Dendritic cell treated with granulocyte-macrophage colony-stimulating factor and Interleukin-4, amounts not matched to agents 40 ng/mL and 50 ng/mL, for 4 days (primary cell): ENCODE measurements around the gene ACTN1.

Source experiments
- H3K27ac Mint-ChIP-seq: one replicate; pipeline ENCODE4 v1.8.0; 2022; ENCODE audit warnings: mild to moderate bottlenecking, mixed read lengths
- H3K27me3 Mint-ChIP-seq: one replicate; pipeline ENCODE4 v1.8.0; 2022; ENCODE audit warnings: mild to moderate bottlenecking, mixed read lengths
- H3K36me3 Mint-ChIP-seq: one replicate; pipeline ENCODE4 v1.8.0; 2022; ENCODE audit warnings: low read depth, mixed read lengths
- H3K4me1 Mint-ChIP-seq: one replicate; pipeline ENCODE4 v1.8.0; 2022; ENCODE audit warnings: low read depth, mixed read lengths
- H3K4me3 Mint-ChIP-seq: one replicate; pipeline ENCODE4 v1.8.0; 2022; ENCODE audit warnings: mild to moderate bottlenecking, moderate library complexity, mixed read lengths
- H3K9me3 Mint-ChIP-seq: one replicate; pipeline ENCODE4 v1.8.0; 2022; ENCODE audit warnings: mixed read lengths
- intact Hi-C: fragments of 100-400 bp; cut with micrococcal nuclease; formaldehyde crosslinking; loops from one replicate; pipeline ENCODE4 v1.15.0; 2022

The ACTN1 gene

DNA sequence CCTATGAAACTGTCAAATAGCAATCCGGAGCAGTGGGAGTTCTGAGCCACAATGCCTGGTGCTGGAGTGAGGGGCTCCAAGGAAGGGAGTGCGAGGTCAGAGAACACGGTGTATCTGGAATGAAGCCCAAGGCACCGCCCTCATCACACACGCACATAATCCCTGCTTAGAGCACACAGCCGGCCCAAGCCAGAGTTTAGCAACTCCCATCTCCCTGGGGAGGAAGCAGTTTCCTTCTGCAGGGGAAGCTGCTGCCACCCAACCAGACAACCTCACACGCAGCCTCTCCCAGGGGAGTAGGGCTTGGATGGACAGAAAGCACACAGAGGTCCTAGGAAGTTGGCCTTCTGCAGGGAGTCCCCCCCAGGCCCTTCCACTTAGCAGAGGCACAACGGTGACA, 31.3 kb downstream of the ACTN1 start:
- Mint-ChIP-seq H3K27ac (peak overlapping the region; percentile 87), H3K4me3 (peak overlapping the region; percentile 9), H3K9me3 (no peaks in the 10 kb centered on the region), H3K27me3 (no peaks in the 10 kb centered on the region), H3K4me1 (peaks cover 97% of the 10 kb centered on the region), H3K36me3 (peaks cover 27% of the 10 kb centered on the region)
- intact Hi-C loops: no loop called here

DNA sequence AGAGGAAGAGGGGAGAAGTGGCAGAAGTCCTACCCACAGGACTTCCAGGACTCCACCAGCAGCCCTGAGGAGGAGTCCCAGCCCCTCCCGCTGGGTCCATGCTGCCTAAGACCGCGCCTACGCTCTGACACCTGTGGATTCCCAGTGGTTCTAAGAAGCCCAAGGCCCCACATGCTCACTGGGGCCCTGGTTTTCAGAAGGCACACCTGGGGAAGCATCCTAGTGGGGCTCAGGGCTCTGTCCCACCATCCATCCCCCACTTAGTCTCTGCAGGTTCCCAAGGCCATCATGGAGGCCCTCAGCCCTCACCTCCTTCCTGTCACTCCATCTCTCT, 32.6 kb downstream of the ACTN1 start:
- Mint-ChIP-seq H3K4me3 (no peak overlapping the region), H3K27me3 (no peaks in the 10 kb centered on the region), H3K4me1 (peaks cover 97% of the 10 kb centered on the region), H3K36me3 (peaks cover 18% of the 10 kb centered on the region), H3K9me3 (no peaks in the 10 kb centered on the region), H3K27ac (peak overlapping the region; percentile 72)
- intact Hi-C loops: no loop called here

DNA sequence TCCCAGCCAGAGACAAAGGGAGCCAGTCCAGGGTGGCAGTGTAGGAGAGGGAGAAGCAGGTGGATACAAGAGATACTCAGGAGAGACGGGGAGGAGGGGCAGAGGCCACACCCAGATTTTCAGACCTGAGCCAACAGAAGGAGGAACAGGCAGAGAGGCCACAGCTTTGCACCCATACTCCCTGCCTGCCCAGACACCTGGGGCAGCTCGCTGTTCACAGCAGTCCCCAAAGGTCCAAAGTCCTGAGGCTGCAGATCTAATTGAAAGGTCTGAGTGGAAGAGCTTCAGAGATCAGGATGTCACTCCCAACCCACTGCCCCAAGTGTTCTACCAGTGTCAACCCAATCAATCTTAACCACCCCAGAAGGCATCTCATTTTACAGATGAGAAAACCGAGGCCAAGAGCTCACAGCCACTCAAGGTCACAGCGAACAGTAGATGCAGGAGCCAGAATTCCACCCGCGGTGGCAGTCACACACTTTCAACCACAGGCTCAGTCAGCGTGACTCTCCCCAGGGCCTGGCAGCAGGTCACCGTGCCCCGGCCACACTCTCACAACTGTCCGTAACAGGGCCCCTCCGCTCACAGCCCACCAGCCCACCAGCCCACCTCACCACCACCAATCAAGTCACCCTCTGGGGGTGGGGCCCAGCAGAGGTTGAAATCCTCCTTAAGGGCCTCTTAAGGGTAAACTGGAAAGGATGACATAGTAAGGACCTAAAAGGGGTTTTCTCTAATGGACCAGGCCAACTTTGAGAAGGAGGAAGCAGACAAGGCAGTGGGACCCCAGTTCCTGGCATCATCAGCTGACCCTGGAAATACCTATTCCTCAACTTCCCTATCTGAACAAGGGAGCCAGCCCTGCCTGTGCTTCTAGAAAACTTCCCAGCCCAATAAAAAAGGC, 33.3 kb downstream of the ACTN1 start:
- peak overlapping the region; percentile 72 for H3K27ac Mint-ChIP-seq
- H3K4me1 Mint-ChIP-seq: peaks cover 97% of the 10 kb centered on the region
- no peak overlapping the region for H3K4me3 Mint-ChIP-seq
- H3K9me3 Mint-ChIP-seq: no peaks in the 10 kb centered on the region
- intact Hi-C loops: no loop called here
- H3K36me3 Mint-ChIP-seq: peaks cover 15% of the 10 kb centered on the region
- H3K27me3 Mint-ChIP-seq: no peaks in the 10 kb centered on the region

DNA sequence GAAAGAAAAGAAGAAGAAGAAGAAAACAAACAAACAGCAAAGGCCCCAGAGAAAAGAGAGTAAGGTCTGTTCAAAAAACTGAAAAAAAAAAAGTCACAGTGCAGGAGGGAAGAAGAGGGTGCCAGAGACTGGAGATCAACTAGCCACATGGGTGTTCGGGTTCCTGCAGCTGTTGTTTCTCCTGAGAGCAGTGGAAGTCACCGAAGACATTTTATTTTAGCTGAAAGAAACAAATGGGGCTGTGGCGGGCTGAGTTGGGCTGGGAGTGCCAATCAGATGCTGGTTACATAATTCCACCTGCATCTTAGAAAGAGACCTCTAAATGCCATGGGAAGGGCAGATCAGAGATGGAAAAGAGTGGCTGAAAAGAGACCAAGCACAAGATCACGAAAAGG, 33.9 kb downstream of the ACTN1 start:
- H3K36me3 Mint-ChIP-seq: peaks cover 15% of the 10 kb centered on the region
- intact Hi-C loops: no loop called here
- H3K27ac Mint-ChIP-seq: peak overlapping the region; percentile 72
- H3K27me3 Mint-ChIP-seq: no peaks in the 10 kb centered on the region
- H3K9me3 Mint-ChIP-seq: no peaks in the 10 kb centered on the region
- peaks cover 98% of the 10 kb centered on the region for H3K4me1 Mint-ChIP-seq
- H3K4me3 Mint-ChIP-seq: no peak overlapping the region

DNA sequence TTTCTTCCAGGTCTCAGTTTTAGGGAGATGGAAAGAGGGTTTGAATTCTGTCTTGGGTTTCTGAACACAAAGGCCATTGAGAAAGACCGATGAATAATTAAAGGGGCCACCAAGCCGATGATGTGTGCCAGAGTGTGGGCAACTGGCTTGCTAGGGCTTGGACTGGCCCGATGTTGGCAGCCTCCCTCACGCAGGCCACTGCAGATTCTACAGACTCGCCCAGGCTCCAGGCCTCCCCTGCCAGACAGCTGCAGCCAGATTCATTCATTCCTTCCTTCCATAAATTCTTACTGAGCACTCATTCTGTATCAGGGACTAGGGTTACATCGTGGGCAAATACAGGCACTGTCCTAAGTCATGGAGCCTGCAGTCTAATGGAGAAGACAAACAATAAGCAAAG, 34.9 kb downstream of the ACTN1 start:
- peak overlapping the region; percentile 72 for H3K27ac Mint-ChIP-seq

DNA sequence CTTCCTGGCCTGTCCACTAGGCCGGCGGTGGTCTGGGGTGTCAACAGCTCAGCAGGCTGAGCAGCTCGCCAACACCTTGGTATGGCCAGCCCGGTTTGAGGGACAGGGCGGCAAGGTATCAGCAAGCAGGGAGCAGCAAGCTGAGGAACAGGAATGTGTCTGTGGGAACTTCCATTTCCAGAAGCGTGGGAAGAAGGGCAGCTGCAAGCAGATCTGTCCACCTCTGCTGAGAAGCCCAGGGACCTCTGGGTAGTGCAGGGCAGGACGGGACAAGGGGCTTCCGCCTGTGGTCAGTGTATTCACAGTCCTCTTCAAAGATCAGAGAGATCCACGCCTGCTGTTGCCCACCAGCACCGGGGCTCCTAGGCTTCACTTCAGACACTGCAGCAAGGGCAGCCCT, 36.0 kb downstream of the ACTN1 start:
- Mint-ChIP-seq H3K36me3 (peaks cover 9% of the 10 kb centered on the region), H3K4me3 (no peak overlapping the region), H3K27me3 (no peaks in the 10 kb centered on the region), H3K4me1 (peaks cover 92% of the 10 kb centered on the region), H3K9me3 (no peaks in the 10 kb centered on the region), H3K27ac (peak overlapping the region; percentile 72)
- intact Hi-C loops: loop anchor here (2.0 kb wide), 1 partner anchor 30 kb away; no protein-coding TSS in a partner anchor

More for the DNA sequence above, 34.9 kb downstream of the ACTN1 start:
- H3K27me3 Mint-ChIP-seq: no peaks in the 10 kb centered on the region
- H3K4me3 Mint-ChIP-seq: no peak overlapping the region
- no peaks in the 10 kb centered on the region for H3K9me3 Mint-ChIP-seq
- intact Hi-C loops: no loop called here
- H3K4me1 Mint-ChIP-seq: peaks cover 92% of the 10 kb centered on the region
- peaks cover 9% of the 10 kb centered on the region for H3K36me3 Mint-ChIP-seq

DNA sequence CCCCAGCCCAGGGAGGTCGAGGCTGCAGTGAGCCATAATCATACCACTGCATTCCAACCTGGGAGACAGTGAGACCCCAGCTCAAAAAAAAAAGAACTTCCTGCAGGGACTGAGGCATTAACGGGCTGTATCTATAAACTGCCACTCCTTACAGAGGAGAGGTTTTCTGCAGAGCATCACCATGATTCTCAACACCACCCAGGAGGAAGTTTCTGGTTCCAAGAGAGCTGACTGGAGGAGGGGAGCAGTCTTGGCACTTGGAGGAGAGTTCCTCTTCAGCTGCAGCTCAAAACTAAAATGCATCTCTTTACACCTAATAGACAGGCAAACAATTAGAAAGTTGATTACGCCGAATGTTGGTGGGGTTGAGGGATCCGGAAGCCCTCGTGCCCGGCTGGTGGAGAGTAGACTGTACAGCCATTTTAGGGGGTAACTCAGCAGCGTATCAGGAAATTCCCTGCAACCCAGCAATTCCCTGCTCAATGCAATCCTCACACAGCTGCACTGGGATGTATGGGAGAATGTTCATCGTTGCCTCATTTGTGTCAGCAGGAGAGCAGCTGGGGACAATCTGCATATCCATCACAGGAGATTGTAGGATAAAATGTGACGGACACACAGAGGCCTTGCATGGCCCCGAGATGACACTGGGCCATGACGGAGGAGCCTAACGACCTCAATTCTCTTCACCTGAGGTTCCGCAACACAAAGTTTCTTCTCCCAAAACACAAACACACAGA, 36.6 kb downstream of the ACTN1 start:
- H3K27me3 Mint-ChIP-seq: no peaks in the 10 kb centered on the region
- H3K9me3 Mint-ChIP-seq: no peaks in the 10 kb centered on the region
- peaks cover 9% of the 10 kb centered on the region for H3K36me3 Mint-ChIP-seq
- H3K4me3 Mint-ChIP-seq: no peak overlapping the region
- H3K27ac Mint-ChIP-seq: peak overlapping the region; percentile 72
- H3K4me1 Mint-ChIP-seq: peaks cover 92% of the 10 kb centered on the region
- intact Hi-C loops: loop anchor here (2.0 kb wide), 1 partner anchor 30 kb away; no protein-coding TSS in a partner anchor

- H3K4me1 Mint-ChIP-seq: peaks cover 92% of the 10 kb centered on the region
- H3K36me3 Mint-ChIP-seq: peaks cover 13% of the 10 kb centered on the region
- peak overlapping the region; percentile 7 for H3K4me3 Mint-ChIP-seq
- intact Hi-C loops: loop anchor here (2.0 kb wide), 1 partner anchor 29 kb away; no protein-coding TSS in a partner anchor
- H3K9me3 Mint-ChIP-seq: no peaks in the 10 kb centered on the region
- H3K27ac Mint-ChIP-seq: peak overlapping the region; percentile 61
- no peaks in the 10 kb centered on the region for H3K27me3 Mint-ChIP-seq
Measured at GRCh38 chr14:68941820-68942219, 37.3 kb downstream of the ACTN1 start.

GRCh38 chr14:68940614-68941185, 38.4 kb downstream of the ACTN1 start:
- Mint-ChIP-seq H3K27ac (peak overlapping the region; percentile 65), H3K27me3 (no peaks in the 10 kb centered on the region), H3K4me1 (peaks cover 92% of the 10 kb centered on the region)

GRCh38 chr14:68939893-68940613, 39.0 kb downstream of the ACTN1 start:
- no peaks in the 10 kb centered on the region for H3K9me3 Mint-ChIP-seq
- peak overlapping the region; percentile 51 for H3K27ac Mint-ChIP-seq
- no peak overlapping the region for H3K4me3 Mint-ChIP-seq
- H3K27me3 Mint-ChIP-seq: no peaks in the 10 kb centered on the region
- peaks cover 89% of the 10 kb centered on the region for H3K4me1 Mint-ChIP-seq
- peaks cover 27% of the 10 kb centered on the region for H3K36me3 Mint-ChIP-seq
- intact Hi-C loops: no loop called here

More at GRCh38 chr14:68940614-68941185, 38.4 kb downstream of the ACTN1 start:
- Mint-ChIP-seq H3K9me3 (no peaks in the 10 kb centered on the region), H3K4me3 (no peak overlapping the region), H3K36me3 (peaks cover 24% of the 10 kb centered on the region)
- intact Hi-C loops: no loop called here

GRCh38 chr14:68939181-68939892, 39.8 kb downstream of the ACTN1 start:
- H3K4me1 Mint-ChIP-seq: peaks cover 82% of the 10 kb centered on the region
- intact Hi-C loops: no loop called here
- peak overlapping the region; percentile 51 for H3K27ac Mint-ChIP-seq
- H3K4me3 Mint-ChIP-seq: no peak overlapping the region
- H3K36me3 Mint-ChIP-seq: peaks cover 27% of the 10 kb centered on the region
- H3K9me3 Mint-ChIP-seq: no peaks in the 10 kb centered on the region
- no peaks in the 10 kb centered on the region for H3K27me3 Mint-ChIP-seq

- Mint-ChIP-seq H3K27me3 (no peaks in the 10 kb centered on the region), H3K36me3 (peaks cover 33% of the 10 kb centered on the region), H3K27ac (peak overlapping the region; percentile 51), H3K4me3 (no peak overlapping the region), H3K4me1 (peaks cover 76% of the 10 kb centered on the region), H3K9me3 (no peaks in the 10 kb centered on the region)
- intact Hi-C loops: no loop called here
Measured at GRCh38 chr14:68938271-68939150, 40.6 kb downstream of the ACTN1 start.
